RWPE2 (cell line): Measurements from ENCODE around the gene SLC25A40.
"Not testable (repeated sequence)": the region's sequence is repeated elsewhere in the genome, so short reads cannot be mapped to it uniquely, and the experiment has no call there.

Experiments
- ATAC-seq: fragments of 200-7000 bp; cut with Tn5 transposase; 3 replicates; pipeline ENCODE4 v1.9.1; 2021; ENCODE audit warnings: low read depth
- DNase-seq: peaks from one replicate; pipeline ENCODE4 v3.0.0-alpha.2; 2020; ENCODE audit warnings: low spot score
- H3K27ac ChIP-seq: fragments of 450-650 bp; 2 replicates; pipeline ENCODE4 v1.5.1; 2017; ENCODE audit warnings: mild to moderate bottlenecking; ENCODE audit not compliant: poor library complexity, severe bottlenecking
- H3K27me3 ChIP-seq: fragments of 250-450 bp; sonication (Bioruptor Pico); 2 replicates; pipeline ENCODE4 v1.5.1; 2021; ENCODE audit warnings: mild to moderate bottlenecking, moderate library complexity; ENCODE audit not compliant: insufficient read depth, poor library complexity, severe bottlenecking
- H3K36me3 ChIP-seq: fragments of 250-450 bp; sonication (Bioruptor Pico); 2 replicates; pipeline ENCODE4 v1.5.1; 2020; ENCODE audit warnings: low read depth, mild to moderate bottlenecking, moderate library complexity
- H3K4me1 ChIP-seq: fragments of 250-450 bp; sonication (Bioruptor Pico); 2 replicates; pipeline ENCODE4 v1.5.1; 2021; ENCODE audit warnings: mild to moderate bottlenecking, moderate library complexity; ENCODE audit not compliant: insufficient read depth, poor library complexity, severe bottlenecking
- H3K4me3 ChIP-seq: fragments of 250-450 bp; sonication (Bioruptor Pico); 2 replicates; pipeline ENCODE4 v1.5.1; 2021; ENCODE audit warnings: mild to moderate bottlenecking, moderate library complexity; ENCODE audit not compliant: severe bottlenecking
- H3K9me3 ChIP-seq: fragments of 250-450 bp; sonication (Bioruptor Pico); 2 replicates; pipeline ENCODE4 v1.5.1; 2021; ENCODE audit warnings: mild to moderate bottlenecking, moderate library complexity; ENCODE audit not compliant: severe bottlenecking
- TF ChIP-seq, protein P1 (sequence below): fragments of 450-650 bp; IDR thresholded peaks from one replicate; pipeline ENCODE4 v1.5.1; 2017; ENCODE audit warnings: mild to moderate bottlenecking, moderate library complexity; ENCODE audit not compliant: poor library complexity, severe bottlenecking

Gene SLC25A40

DNA sequence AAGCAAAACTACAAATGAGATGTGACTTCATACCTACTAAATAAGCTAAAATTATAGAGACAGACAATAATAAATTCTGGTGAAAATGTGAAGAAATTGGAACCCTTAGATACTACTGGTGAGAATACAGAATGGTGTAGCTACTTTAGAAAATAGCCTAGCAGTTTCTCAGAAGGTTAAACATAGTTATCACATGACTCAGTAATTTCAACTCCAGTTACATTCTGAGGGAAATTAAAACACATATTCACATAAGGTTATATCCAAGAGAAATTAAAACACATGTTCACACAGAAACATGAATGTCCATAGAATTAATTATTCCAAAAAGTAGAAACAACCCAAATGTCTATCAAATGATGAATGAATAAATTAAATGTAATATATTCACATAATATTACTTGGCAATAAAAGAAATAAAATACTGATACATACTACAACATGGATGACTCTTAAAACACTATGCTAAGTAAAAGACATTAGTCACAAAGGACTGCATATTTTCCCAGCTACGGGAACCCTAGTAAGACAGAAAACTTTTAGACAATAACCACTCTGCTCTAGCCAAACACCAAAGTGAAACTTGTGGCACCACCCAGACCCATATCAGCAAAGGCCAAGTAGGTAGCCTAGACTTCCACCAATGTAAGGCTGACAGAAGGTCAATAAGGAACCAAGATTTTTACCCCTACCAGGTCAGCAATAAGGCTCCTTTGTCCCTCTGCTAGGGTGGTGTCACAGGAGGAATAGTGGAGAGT is 25.1 kb downstream of the SLC25A40 start:
- H3K27me3 ChIP-seq, result no peaks in the 10 kb centered on the region
- ATAC-seq, result no peak

DNA sequence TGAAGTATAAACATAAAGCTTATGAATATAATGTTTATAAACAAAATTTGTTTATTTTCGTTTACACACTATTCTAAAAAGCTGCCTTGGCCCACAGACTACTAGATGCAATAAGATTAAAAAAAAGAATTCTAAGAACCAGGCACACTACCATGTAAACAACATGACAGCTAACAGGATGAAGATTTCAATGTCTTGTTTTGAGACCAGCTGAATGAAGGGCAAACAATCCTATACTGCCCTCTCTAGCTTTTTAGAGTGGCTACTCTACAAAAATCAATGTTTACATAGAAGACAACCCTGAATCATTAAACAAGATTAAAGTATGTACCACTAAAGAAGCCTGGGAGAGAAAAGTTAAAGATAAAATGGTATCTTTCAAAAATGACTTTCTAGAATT is 38.6 kb downstream of the SLC25A40 start:
- Histone ChIP-seq H3K4me3 (no peak overlapping the region), H3K36me3 (peaks cover 39% of the 10 kb centered on the region), H3K27ac (no peak overlapping the region), H3K27me3 (no peaks in the 10 kb centered on the region), H3K4me1 (no peaks in the 10 kb centered on the region), H3K9me3 (no peaks in the 10 kb centered on the region)
- ATAC-seq (no peak), DNase-seq (no peak)
- TF ChIP-seq, protein P1, sequence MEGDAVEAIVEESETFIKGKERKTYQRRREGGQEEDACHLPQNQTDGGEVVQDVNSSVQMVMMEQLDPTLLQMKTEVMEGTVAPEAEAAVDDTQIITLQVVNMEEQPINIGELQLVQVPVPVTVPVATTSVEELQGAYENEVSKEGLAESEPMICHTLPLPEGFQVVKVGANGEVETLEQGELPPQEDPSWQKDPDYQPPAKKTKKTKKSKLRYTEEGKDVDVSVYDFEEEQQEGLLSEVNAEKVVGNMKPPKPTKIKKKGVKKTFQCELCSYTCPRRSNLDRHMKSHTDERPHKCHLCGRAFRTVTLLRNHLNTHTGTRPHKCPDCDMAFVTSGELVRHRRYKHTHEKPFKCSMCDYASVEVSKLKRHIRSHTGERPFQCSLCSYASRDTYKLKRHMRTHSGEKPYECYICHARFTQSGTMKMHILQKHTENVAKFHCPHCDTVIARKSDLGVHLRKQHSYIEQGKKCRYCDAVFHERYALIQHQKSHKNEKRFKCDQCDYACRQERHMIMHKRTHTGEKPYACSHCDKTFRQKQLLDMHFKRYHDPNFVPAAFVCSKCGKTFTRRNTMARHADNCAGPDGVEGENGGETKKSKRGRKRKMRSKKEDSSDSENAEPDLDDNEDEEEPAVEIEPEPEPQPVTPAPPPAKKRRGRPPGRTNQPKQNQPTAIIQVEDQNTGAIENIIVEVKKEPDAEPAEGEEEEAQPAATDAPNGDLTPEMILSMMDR, result no peak

More for the DNA sequence above, 25.1 kb downstream of the SLC25A40 start:
- Histone ChIP-seq H3K9me3 (no peaks in the 10 kb centered on the region), H3K27ac (no peak overlapping the region), H3K4me3 (no peak overlapping the region), H3K36me3 (peaks cover 49% of the 10 kb centered on the region), H3K4me1 (peaks cover 7% of the 10 kb centered on the region)
- no peak for DNase-seq
- TF ChIP-seq, protein P1, result no peak

DNA sequence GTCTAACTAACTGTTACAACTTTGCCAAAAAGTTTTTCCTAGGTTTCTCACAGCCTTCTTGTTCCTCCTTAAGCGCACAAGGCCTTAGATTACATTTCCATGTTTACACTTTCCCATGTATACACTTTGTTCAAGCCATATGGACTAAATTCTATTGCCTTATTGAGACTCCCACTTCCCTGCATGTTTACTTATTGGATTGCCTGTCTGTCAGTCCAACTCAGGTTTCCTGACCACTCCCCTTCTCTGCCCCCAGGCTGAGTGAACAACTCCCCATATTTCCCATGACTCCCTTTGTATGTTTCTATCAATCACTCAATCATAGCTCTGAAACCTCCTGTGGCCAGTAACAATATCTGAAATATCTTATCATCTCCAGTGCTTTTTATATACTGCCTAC is 43.0 kb downstream of the SLC25A40 start:
- Histone ChIP-seq H3K27me3 (no peaks in the 10 kb centered on the region), H3K4me3 (no peak overlapping the region), H3K4me1 (no peaks in the 10 kb centered on the region), H3K36me3 (peaks cover 21% of the 10 kb centered on the region), H3K9me3 (no peaks in the 10 kb centered on the region), H3K27ac (no peak overlapping the region)
- TF ChIP-seq, protein P1, result no peak
- ATAC-seq (no peak), DNase-seq (no peak)

DNA sequence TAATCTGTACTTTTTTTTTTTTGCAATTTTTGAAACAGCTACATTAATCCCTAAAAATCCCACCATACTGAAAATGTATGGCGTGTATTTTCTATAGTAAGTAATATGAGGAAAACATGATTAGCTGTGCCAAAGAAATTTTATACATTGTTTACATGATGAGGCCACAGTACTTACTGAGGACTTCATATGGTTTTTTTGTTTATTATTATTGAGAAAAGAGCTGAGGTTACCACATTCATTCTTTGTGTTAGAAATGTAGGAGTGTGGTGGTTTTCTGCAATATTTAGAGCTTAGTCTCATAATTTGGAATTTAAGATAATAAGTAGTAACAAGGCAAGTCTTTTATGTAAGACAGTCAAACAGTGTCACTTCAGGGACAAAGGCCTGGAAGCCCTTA is 45.1 kb downstream of the SLC25A40 start:
- TF ChIP-seq, protein P1, result no peak
- peaks cover 13% of the 10 kb centered on the region for H3K36me3 ChIP-seq
- no peaks in the 10 kb centered on the region for H3K4me1 ChIP-seq
- no peak overlapping the region for H3K27ac ChIP-seq
- no peak overlapping the region for H3K4me3 ChIP-seq
- H3K9me3 ChIP-seq, result no peaks in the 10 kb centered on the region
- no peaks in the 10 kb centered on the region for H3K27me3 ChIP-seq
- ATAC-seq, result no peak
- no peak for DNase-seq

DNA sequence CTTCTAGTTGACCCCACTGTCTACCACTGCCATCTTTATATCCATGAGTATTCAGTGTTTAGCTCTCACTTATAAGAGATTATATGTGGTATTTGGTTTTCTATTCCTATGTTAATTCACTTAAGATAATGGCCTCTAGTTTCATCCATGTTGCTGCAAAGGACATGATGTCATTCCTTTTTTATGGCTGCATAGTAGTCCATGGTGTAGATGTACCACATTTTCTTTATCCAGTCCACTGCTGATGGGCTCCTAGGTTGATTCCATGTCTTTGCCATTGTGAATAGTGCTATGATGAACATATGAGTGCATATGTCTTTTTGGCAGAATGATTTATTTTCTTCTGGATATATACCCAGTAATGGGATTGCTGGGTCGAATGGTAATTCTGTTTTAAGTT is 47.8 kb downstream of the SLC25A40 start:
- not testable (repeated sequence) for DNase-seq, ATAC-seq, H3K27ac ChIP-seq, H3K27me3 ChIP-seq, H3K36me3 ChIP-seq, H3K4me3 ChIP-seq, H3K4me1 ChIP-seq, H3K9me3 ChIP-seq

DNA sequence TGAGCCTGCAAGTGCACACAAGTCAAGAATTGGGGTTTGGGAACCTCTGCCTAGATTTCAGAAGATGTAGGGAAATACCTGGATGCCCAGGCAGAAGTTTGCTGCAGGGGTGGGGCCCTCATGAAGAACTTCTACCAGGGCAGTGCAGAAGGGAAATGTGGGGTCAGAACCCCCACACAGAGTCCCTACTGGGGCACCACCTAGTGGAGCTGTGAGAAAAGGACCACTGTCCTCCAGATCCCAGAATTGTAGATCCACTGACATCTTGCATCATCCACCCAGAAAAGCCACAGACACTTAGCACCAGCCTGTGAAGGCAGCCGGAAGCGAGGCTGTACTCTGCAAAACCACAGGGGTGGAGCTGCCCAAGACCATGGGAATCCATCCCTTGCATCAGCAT is 50.8 kb downstream of the SLC25A40 start:
- not testable (repeated sequence) for H3K4me3 ChIP-seq, ATAC-seq, H3K9me3 ChIP-seq, H3K27me3 ChIP-seq, DNase-seq, H3K4me1 ChIP-seq, H3K36me3 ChIP-seq, H3K27ac ChIP-seq

DNA sequence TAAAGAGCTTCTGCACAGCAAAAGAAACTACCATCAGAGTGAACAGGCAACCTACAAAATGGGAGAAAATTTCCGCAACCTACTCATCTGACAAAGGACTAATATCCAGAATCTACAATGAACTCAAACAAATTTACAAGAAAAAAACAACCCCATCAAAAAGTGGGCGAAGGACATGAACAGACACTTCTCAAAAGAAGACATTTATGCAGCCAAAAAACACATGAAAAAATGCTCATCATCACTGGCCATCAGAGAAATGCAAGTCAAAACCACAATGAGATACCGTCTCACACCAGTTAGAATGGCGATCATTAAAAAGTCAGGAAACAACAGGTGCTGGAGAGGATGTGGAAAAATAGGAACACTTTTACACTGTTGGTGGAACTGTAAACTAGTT is 54.1 kb downstream of the SLC25A40 start:
- not testable (repeated sequence) for H3K36me3 ChIP-seq, H3K9me3 ChIP-seq, H3K4me3 ChIP-seq, H3K27ac ChIP-seq, H3K27me3 ChIP-seq, H3K4me1 ChIP-seq, DNase-seq, ATAC-seq
